Nephron progenitor cell (in vitro differentiated cells): ENCODE data around the gene MYO18B.

Source experiments
- DNase-seq: peaks from one replicate; pipeline ENCODE4 v3.0.0; 2021
- H3K27ac Mint-ChIP-seq: 2 replicates; pipeline ENCODE4 v1.8.0; 2021; ENCODE audit warnings: mild to moderate bottlenecking, moderate library complexity, mixed read lengths
- H3K27me3 Mint-ChIP-seq: 2 replicates; pipeline ENCODE4 v1.8.0; 2021; ENCODE audit warnings: mild to moderate bottlenecking, low read depth, mixed read lengths; ENCODE audit not compliant: poor library complexity
- H3K36me3 Mint-ChIP-seq: 2 replicates; pipeline ENCODE4 v1.8.0; 2021; ENCODE audit warnings: low read depth, mixed read lengths
- H3K4me1 Mint-ChIP-seq: 2 replicates; pipeline ENCODE4 v1.8.0; 2021; ENCODE audit warnings: mixed read lengths
- H3K4me3 Mint-ChIP-seq: 2 replicates; pipeline ENCODE4 v1.8.0; 2021; ENCODE audit warnings: mild to moderate bottlenecking, moderate library complexity, mixed read lengths
- H3K9me3 Mint-ChIP-seq: 2 replicates; pipeline ENCODE4 v1.8.0; 2021; ENCODE audit warnings: mild to moderate bottlenecking, moderate library complexity, mixed read lengths
- TF ChIP-seq, protein P1 (sequence below): fragments of 200-600 bp; sonication (generic); IDR thresholded peaks from 2 replicates; pipeline ENCODE4 v1.5.0; 2021; ENCODE audit warnings: antibody characterized with exemption

MYO18B gene

DNA sequence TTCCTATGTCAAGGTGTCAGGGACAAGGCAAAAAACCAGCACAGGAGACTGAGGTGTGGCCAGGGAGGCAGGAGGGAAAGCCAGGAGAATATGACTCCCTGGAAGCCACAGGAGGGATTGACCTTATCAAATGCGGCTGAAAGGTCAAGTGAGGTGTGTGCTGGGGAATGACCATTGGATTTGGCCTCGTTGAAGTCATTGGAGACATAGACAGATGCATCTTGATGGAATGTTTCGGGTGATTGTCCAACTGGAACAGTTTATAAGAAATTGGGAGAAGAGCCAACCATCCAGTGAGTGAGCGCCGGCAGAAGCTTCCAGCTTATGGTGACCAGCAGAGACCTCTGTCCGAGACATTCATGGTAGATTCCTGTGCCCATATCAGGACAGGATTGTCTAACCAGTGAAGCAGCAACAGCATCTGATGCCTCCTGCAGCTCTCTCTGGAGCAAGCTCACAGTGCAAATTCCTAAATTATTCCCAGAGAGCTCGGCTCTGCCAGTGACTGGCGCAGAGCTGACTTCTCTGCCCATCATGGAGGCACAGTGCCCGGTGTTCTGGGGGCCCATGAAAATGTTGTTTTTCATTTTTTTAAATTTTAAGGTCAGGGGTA lies 95.4 kb downstream of the MYO18B start:
- Mint-ChIP-seq H3K27ac (no peak overlapping the region), H3K36me3 (no peaks in the 10 kb centered on the region), H3K4me3 (no peak overlapping the region), H3K4me1 (peaks cover 27% of the 10 kb centered on the region), H3K9me3 (no peaks in the 10 kb centered on the region), H3K27me3 (peaks cover 26% of the 10 kb centered on the region)
- TF ChIP-seq, protein P1, sequence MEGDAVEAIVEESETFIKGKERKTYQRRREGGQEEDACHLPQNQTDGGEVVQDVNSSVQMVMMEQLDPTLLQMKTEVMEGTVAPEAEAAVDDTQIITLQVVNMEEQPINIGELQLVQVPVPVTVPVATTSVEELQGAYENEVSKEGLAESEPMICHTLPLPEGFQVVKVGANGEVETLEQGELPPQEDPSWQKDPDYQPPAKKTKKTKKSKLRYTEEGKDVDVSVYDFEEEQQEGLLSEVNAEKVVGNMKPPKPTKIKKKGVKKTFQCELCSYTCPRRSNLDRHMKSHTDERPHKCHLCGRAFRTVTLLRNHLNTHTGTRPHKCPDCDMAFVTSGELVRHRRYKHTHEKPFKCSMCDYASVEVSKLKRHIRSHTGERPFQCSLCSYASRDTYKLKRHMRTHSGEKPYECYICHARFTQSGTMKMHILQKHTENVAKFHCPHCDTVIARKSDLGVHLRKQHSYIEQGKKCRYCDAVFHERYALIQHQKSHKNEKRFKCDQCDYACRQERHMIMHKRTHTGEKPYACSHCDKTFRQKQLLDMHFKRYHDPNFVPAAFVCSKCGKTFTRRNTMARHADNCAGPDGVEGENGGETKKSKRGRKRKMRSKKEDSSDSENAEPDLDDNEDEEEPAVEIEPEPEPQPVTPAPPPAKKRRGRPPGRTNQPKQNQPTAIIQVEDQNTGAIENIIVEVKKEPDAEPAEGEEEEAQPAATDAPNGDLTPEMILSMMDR, result no peak
- no peak for DNase-seq

DNA sequence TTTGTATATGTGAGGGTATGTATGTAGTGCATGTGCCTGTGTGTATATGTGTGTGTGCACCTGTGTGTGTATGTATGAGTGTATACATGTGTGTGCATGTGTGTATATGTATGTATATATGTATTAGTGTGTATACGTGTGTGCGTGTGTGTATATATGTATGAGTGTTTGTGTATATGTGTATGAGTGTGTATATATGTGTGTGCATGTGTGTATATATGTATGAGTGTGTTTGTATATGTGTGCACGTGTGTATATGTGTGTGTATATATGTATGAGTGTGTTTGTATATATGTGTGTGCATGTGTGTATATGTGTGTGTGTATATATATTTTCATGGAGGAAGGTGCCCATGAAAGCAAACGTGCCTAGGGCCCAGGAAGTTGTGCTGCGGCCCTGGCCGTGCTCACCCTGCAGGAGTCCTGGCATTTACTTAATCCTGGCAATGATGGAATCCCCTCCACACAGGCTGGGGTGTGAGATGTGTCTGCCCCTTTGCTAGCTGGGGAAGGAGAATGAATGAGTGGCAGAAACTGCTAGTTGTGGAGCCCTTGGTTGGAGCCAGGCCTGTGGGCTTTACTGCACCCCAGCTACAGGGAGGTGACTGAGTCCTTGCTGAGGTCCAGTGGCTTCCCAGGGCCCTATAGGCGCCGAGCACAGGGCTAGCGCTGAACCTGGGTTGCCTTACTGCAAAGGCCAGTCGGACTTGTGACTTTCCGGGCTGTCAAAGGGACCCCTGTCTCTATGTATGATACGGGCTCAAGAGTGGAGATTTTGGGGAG lies 97.2 kb downstream of the MYO18B start:
- Mint-ChIP-seq H3K27ac (peak overlapping the region; percentile 24), H3K27me3 (peaks cover 28% of the 10 kb centered on the region), H3K4me1 (peaks cover 27% of the 10 kb centered on the region), H3K36me3 (no peaks in the 10 kb centered on the region), H3K9me3 (no peaks in the 10 kb centered on the region), H3K4me3 (no peak overlapping the region)
- TF ChIP-seq, protein P1, result no peak
- no peak for DNase-seq

DNA sequence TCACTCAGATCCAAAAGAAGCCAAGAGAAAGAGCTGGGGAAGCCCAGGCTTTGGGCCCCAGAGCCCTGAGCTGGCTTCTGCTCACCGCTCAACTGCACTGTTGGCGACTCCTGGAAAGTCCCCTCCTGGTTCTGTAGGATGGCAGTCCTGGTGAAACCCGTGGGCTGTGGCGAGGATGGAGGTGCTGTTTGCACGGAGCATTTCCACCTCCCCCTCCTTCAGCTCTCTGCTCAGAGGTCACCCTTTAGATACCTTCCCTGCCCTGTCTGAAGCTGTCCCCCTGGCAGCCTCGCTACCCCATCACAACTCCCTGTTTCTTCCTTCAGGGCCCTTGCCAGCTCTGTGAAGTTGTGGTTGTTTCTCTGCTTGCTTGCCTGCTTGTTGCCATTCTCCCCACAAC lies 97.8 kb downstream of the MYO18B start:
- Mint-ChIP-seq H3K4me1 (peaks cover 27% of the 10 kb centered on the region), H3K9me3 (no peaks in the 10 kb centered on the region), H3K4me3 (no peak overlapping the region), H3K36me3 (no peaks in the 10 kb centered on the region), H3K27me3 (peaks cover 26% of the 10 kb centered on the region), H3K27ac (peak overlapping the region; percentile 26)
- TF ChIP-seq, protein P1, result no peak
- DNase-seq, result no peak

DNA sequence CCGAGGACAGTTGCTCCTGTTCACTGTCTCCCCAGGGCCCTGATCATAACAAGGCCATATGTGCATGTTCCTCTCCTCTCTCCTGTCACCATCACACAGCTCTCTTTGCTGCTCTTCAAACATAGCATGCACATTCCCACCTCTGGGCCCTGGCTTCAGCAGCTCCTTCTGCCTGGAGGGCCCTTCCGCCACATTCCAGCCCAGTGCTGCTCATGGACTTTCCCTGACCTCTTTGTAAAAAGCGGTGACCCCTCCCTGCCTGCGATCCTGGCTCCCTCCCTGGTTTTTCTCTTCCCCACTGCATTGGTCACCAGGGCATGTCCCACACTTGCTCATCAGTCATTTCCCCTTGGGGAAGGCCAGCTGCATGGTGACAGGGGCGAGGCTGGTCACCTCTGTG lies 98.2 kb downstream of the MYO18B start:
- TF ChIP-seq, protein P1, result no peak
- H3K27ac Mint-ChIP-seq, result peak overlapping the region; percentile 26
- H3K9me3 Mint-ChIP-seq, result no peaks in the 10 kb centered on the region
- H3K36me3 Mint-ChIP-seq, result no peaks in the 10 kb centered on the region
- H3K27me3 Mint-ChIP-seq, result peaks cover 23% of the 10 kb centered on the region
- DNase-seq, result peak; percentile 44
- peaks cover 27% of the 10 kb centered on the region for H3K4me1 Mint-ChIP-seq
- no peak overlapping the region for H3K4me3 Mint-ChIP-seq

DNA sequence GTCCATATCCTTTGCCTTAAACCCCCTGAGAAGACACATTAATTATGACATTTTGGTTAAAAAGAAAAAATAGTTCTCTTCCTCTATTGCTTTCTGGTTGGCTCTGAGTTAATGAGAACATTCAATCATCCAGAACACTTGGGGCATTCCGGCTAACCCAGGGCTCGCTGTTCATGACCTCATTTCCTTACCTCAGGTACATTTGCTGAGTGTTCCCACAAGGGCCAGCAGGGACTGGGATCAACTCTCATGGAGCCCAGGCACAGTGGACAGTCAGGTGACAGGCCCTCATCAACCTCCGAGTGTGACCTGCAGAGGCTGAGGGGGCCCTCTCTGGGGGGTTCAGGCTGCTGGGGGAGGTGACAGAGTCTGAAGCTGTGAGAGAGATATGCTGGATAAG lies 98.9 kb downstream of the MYO18B start:
- TF ChIP-seq, protein P1, result no peak
- H3K4me3 Mint-ChIP-seq, result no peak overlapping the region
- H3K27me3 Mint-ChIP-seq, result peaks cover 19% of the 10 kb centered on the region
- no peak for DNase-seq
- no peaks in the 10 kb centered on the region for H3K9me3 Mint-ChIP-seq
- H3K36me3 Mint-ChIP-seq, result no peaks in the 10 kb centered on the region
- H3K4me1 Mint-ChIP-seq, result peaks cover 27% of the 10 kb centered on the region
- H3K27ac Mint-ChIP-seq, result no peak overlapping the region
